Neural crest cell (in vitro differentiated cells): ENCODE results near the gene ZNF124. TPM values are rescaled to one million over a fixed set of nuclear protein-coding genes. Genes with fewer than 3 reads are reported as not detected.
"Not testable (repeated sequence)": the region's sequence is repeated elsewhere in the genome, so short reads cannot be mapped to it uniquely, and the experiment has no call there.

ENCODE experiments used
- DNase-seq: peaks from one replicate; pipeline ENCODE4 v3.0.0; 2021; ENCODE audit warnings: low read depth, mixed read lengths, low spot score
- H3K27ac Mint-ChIP-seq: one replicate; pipeline ENCODE4 v1.8.0; 2021; ENCODE audit warnings: mild to moderate bottlenecking, mixed read lengths; ENCODE audit not compliant: unreplicated experiment
- H3K27me3 Mint-ChIP-seq: 2 replicates; pipeline ENCODE4 v1.8.0; 2021; ENCODE audit warnings: low read depth, mild to moderate bottlenecking, mixed read lengths
- H3K36me3 Mint-ChIP-seq: 2 replicates; pipeline ENCODE4 v1.8.0; 2021; ENCODE audit warnings: low read depth, mild to moderate bottlenecking, mixed read lengths
- H3K4me1 Mint-ChIP-seq: 2 replicates; pipeline ENCODE4 v1.8.0; 2021; ENCODE audit warnings: mixed read lengths
- H3K4me3 Mint-ChIP-seq: one replicate; pipeline ENCODE4 v1.8.0; 2021; ENCODE audit warnings: mild to moderate bottlenecking, mixed read lengths
- H3K9me3 Mint-ChIP-seq: 2 replicates; pipeline ENCODE4 v1.8.0; 2021; ENCODE audit warnings: mixed read lengths
- CTCF ChIP-seq: fragments of 200-600 bp; sonication (generic); conservative IDR thresholded peaks from 2 replicates; pipeline ENCODE4 v1.5.0; 2021; ENCODE audit warnings: antibody characterized with exemption, mild to moderate bottlenecking
- total RNA-seq: library from RNA; stranded (reverse); gene quantifications from 2 replicates; pipeline ENCODE4 v1.2.1, GENCODE V29; 2021

ZNF124 gene
- total RNA-seq, 1 donor from 2014 or later = 87.0 TPM

GRCh38 chr1:247172996-247173395, 1.2 kb upstream of the ZNF124 start:
- TF ChIP-seq CTCF = no peak
- H3K36me3 Mint-ChIP-seq = peaks cover 16% of the 10 kb centered on the region
- no peak overlapping the region for H3K27ac Mint-ChIP-seq
- no peak for DNase-seq
- H3K9me3 Mint-ChIP-seq = peaks cover 3% of the 10 kb centered on the region
- no peaks in the 10 kb centered on the region for H3K27me3 Mint-ChIP-seq
- peak overlapping the region; percentile 82 for H3K4me3 Mint-ChIP-seq
- H3K4me1 Mint-ChIP-seq = peaks cover 3% of the 10 kb centered on the region

GRCh38 chr1:247171443-247171842, 377 bp downstream of the ZNF124 start:
- H3K4me1 Mint-ChIP-seq, H3K27ac Mint-ChIP-seq, H3K4me3 Mint-ChIP-seq, H3K27me3 Mint-ChIP-seq, DNase-seq: not testable (repeated sequence)
- H3K9me3 Mint-ChIP-seq = peaks cover 16% of the 10 kb centered on the region
- H3K36me3 Mint-ChIP-seq = peaks cover 31% of the 10 kb centered on the region

DNA sequence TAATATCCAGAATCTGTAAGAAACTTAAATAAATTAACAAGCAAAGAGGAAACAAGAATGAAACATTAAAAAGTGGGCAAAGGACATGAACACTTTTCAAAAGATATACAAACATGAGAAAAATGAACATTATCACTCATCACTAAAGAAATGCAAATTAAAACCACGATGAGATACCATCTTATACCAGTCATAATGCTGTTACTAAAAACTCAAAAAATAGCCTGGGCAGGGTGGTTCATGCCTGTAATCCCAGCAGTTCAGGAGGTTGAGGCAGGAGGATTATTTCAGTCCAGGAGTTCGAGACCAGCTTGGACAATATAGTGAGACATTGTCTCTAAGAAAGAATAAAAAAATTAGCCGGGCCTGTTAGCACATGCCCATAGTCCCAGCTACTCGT, 6.1 kb downstream of the ZNF124 start:
- no peak overlapping the region for H3K27ac Mint-ChIP-seq
- no peak for TF ChIP-seq CTCF
- H3K4me1 Mint-ChIP-seq = peaks cover 3% of the 10 kb centered on the region
- peak overlapping the region; percentile 25 for H3K4me3 Mint-ChIP-seq
- H3K27me3 Mint-ChIP-seq = no peaks in the 10 kb centered on the region
- H3K36me3 Mint-ChIP-seq = peaks cover 80% of the 10 kb centered on the region
- no peak for DNase-seq
- H3K9me3 Mint-ChIP-seq = peaks cover 49% of the 10 kb centered on the region

GRCh38 chr1:247164694-247165093, 7.1 kb downstream of the ZNF124 start:
- Mint-ChIP-seq H3K4me3 (no peak overlapping the region), H3K9me3 (peaks cover 52% of the 10 kb centered on the region)
- no peak for DNase-seq

GRCh38 chr1:247156787-247157232, 15.0 kb downstream of the ZNF124 start:
- H3K4me3 Mint-ChIP-seq = no peak overlapping the region
- H3K36me3 Mint-ChIP-seq = peaks cover 86% of the 10 kb centered on the region
- H3K27me3 Mint-ChIP-seq = no peaks in the 10 kb centered on the region
- no peak overlapping the region for H3K27ac Mint-ChIP-seq
- TF ChIP-seq CTCF = no peak
- H3K4me1 Mint-ChIP-seq = no peaks in the 10 kb centered on the region
- no peak for DNase-seq
- H3K9me3 Mint-ChIP-seq = peaks cover 40% of the 10 kb centered on the region

More at GRCh38 chr1:247164694-247165093, 7.1 kb downstream of the ZNF124 start:
- Mint-ChIP-seq H3K4me1 (no peaks in the 10 kb centered on the region), H3K27ac (no peak overlapping the region), H3K36me3 (peaks cover 84% of the 10 kb centered on the region), H3K27me3 (no peaks in the 10 kb centered on the region)
- TF ChIP-seq CTCF = no peak

GRCh38 chr1:247147781-247148180, 24.0 kb downstream of the ZNF124 start:
- TF ChIP-seq CTCF = no peak
- H3K36me3 Mint-ChIP-seq = peaks cover 77% of the 10 kb centered on the region
- H3K27me3 Mint-ChIP-seq = no peaks in the 10 kb centered on the region
- peaks cover 37% of the 10 kb centered on the region for H3K9me3 Mint-ChIP-seq
- H3K4me1 Mint-ChIP-seq = no peaks in the 10 kb centered on the region
- H3K4me3 Mint-ChIP-seq = no peak overlapping the region
- no peak overlapping the region for H3K27ac Mint-ChIP-seq
- DNase-seq = no peak

DNA sequence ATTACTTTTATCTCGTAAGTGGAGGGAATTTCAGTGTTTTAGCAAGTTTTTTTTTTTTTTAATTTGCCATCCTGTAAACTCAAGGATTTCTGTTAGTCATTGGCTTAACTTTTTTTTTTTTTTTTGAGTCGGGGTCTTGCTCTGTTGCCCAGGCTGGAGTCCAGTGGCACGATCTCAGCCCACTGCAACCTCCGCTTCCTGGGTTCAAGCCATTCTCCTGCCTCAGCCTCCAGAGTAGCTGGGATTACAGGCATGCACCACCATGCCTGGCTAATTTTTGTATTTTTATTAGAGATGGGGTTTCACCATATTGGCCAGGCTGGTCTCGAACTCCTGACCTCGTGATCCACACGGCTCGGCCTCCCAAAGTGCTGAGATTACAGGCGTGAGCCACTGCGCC, 24.7 kb downstream of the ZNF124 start:
- peaks cover 76% of the 10 kb centered on the region for H3K36me3 Mint-ChIP-seq
- H3K9me3 Mint-ChIP-seq = peaks cover 34% of the 10 kb centered on the region
- H3K27me3 Mint-ChIP-seq, H3K27ac Mint-ChIP-seq, H3K4me1 Mint-ChIP-seq, H3K4me3 Mint-ChIP-seq, DNase-seq: not testable (repeated sequence)
